HEK293 (cell line): Measurements from ENCODE around the gene LBHD2.

Source experiments
- GFI1B ChIP-seq: fragments of 450-650 bp; formaldehyde crosslinking; IDR thresholded peaks from 2 replicates; pipeline ENCODE4 v1.5.1; 2016; ENCODE audit warnings: missing biosample characterization, missing genetic modification characterization
- GLIS2 ChIP-seq: fragments of 450-650 bp; formaldehyde crosslinking; IDR thresholded peaks from 2 replicates; pipeline ENCODE4 v1.5.1; 2016; ENCODE audit warnings: missing biosample characterization, missing genetic modification characterization
- HOXC10 ChIP-seq: sonication (generic); formaldehyde crosslinking; IDR thresholded peaks from 2 replicates; pipeline ENCODE4 v1.8.1; 2023; ENCODE audit warnings: mild to moderate bottlenecking, missing genetic modification reagents
- OSR2 ChIP-seq: fragments of 450-650 bp; formaldehyde crosslinking; IDR thresholded peaks from 2 replicates; pipeline ENCODE4 v1.5.1; 2016; ENCODE audit warnings: missing biosample characterization, missing genetic modification characterization
- REPIN1 ChIP-seq: fragments of 450-650 bp; formaldehyde crosslinking; IDR thresholded peaks from 2 replicates; pipeline ENCODE4 v1.5.1; 2017; ENCODE audit warnings: missing biosample characterization, missing genetic modification characterization, low read depth
- SCRT2 ChIP-seq: fragments of 450-650 bp; formaldehyde crosslinking; IDR thresholded peaks from 2 replicates; pipeline ENCODE4 v1.5.1; 2016; ENCODE audit warnings: missing biosample characterization, missing genetic modification characterization
- SP2 ChIP-seq: fragments of 450-650 bp; formaldehyde crosslinking; IDR thresholded peaks from 2 replicates; pipeline ENCODE4 v1.5.1; 2016; ENCODE audit warnings: missing biosample characterization, missing genetic modification characterization
- SP7 ChIP-seq: fragments of 450-650 bp; formaldehyde crosslinking; IDR thresholded peaks from 2 replicates; pipeline ENCODE4 v1.5.1; 2016; ENCODE audit warnings: missing biosample characterization, missing genetic modification characterization
- ZBTB11 ChIP-seq: fragments of 450-650 bp; formaldehyde crosslinking; conservative IDR thresholded peaks from 2 replicates; pipeline ENCODE4 v1.5.1; 2016; ENCODE audit warnings: low read depth, missing biosample characterization, missing genetic modification characterization
- ZBTB8A ChIP-seq: fragments of 450-650 bp; formaldehyde crosslinking; IDR thresholded peaks from 2 replicates; pipeline ENCODE4 v1.5.1; 2016; ENCODE audit warnings: missing biosample characterization, missing genetic modification characterization
- ZFP41 ChIP-seq: fragments of 450-650 bp; formaldehyde crosslinking; IDR thresholded peaks from 2 replicates; pipeline ENCODE4 v1.5.1; 2016; ENCODE audit warnings: missing biosample characterization, missing genetic modification characterization, borderline replicate concordance
- ZNF10 ChIP-seq: fragments of 450-650 bp; formaldehyde crosslinking; IDR thresholded peaks from 2 replicates; pipeline ENCODE4 v1.5.1; 2017; ENCODE audit warnings: missing biosample characterization, missing genetic modification characterization
- ZNF133 ChIP-seq: fragments of 450-650 bp; formaldehyde crosslinking; IDR thresholded peaks from 2 replicates; pipeline ENCODE4 v1.5.1; 2016; ENCODE audit warnings: missing biosample characterization, missing genetic modification characterization
- ZNF248 ChIP-seq: fragments of 450-650 bp; formaldehyde crosslinking; IDR thresholded peaks from 2 replicates; pipeline ENCODE4 v1.5.1; 2017; ENCODE audit warnings: missing biosample characterization, missing genetic modification characterization
- ZNF292 ChIP-seq: fragments of 450-650 bp; formaldehyde crosslinking; IDR thresholded peaks from 2 replicates; pipeline ENCODE4 v1.5.1; 2016; ENCODE audit warnings: low read depth, missing biosample characterization, missing genetic modification characterization, borderline replicate concordance
- ZNF529 ChIP-seq: fragments of 450-650 bp; formaldehyde crosslinking; IDR thresholded peaks from 2 replicates; pipeline ENCODE4 v1.5.1; 2017; ENCODE audit warnings: missing genetic modification characterization, missing biosample characterization; ENCODE audit not compliant: insufficient replicate concordance
- ZNF549 ChIP-seq: fragments of 450-650 bp; IDR thresholded peaks from 2 replicates; pipeline ENCODE4 v1.5.1; 2018; ENCODE audit warnings: missing biosample characterization, missing genetic modification characterization, mild to moderate bottlenecking, inconsistent platforms, moderate library complexity
- ZNF558 ChIP-seq: fragments of 450-650 bp; formaldehyde crosslinking; IDR thresholded peaks from 2 replicates; pipeline ENCODE4 v1.5.1; 2016; ENCODE audit warnings: missing biosample characterization, missing genetic modification characterization
- ZNF660 ChIP-seq: fragments of 450-650 bp; IDR thresholded peaks from 2 replicates; pipeline ENCODE4 v1.5.1; 2018; ENCODE audit warnings: missing biosample characterization, mild to moderate bottlenecking, missing genetic modification characterization
- ZNF768 ChIP-seq: fragments of 450-650 bp; formaldehyde crosslinking; IDR thresholded peaks from 2 replicates; pipeline ENCODE4 v1.5.1; 2018; ENCODE audit warnings: missing biosample characterization, mild to moderate bottlenecking, missing genetic modification characterization
- ZNF837 ChIP-seq: fragments of 450-650 bp; formaldehyde crosslinking; IDR thresholded peaks from 2 replicates; pipeline ENCODE4 v1.5.1; 2016; ENCODE audit warnings: missing biosample characterization, missing genetic modification characterization
- ZSCAN30 ChIP-seq: fragments of 450-650 bp; IDR thresholded peaks from 2 replicates; pipeline ENCODE4 v1.5.1; 2018; ENCODE audit warnings: missing biosample characterization, mild to moderate bottlenecking, missing genetic modification characterization, moderate library complexity
- ZSCAN4 ChIP-seq: fragments of 450-650 bp; formaldehyde crosslinking; IDR thresholded peaks from 2 replicates; pipeline ENCODE4 v1.5.1; 2017; ENCODE audit warnings: missing biosample characterization, missing genetic modification characterization
- TF ChIP-seq, protein P1 (sequence below): fragments of 450-650 bp; formaldehyde crosslinking; IDR thresholded peaks from 2 replicates; pipeline ENCODE4 v1.5.1; 2016; ENCODE audit warnings: missing biosample characterization, missing genetic modification characterization
- TF ChIP-seq, protein P2 (sequence below): fragments of 450-650 bp; formaldehyde crosslinking; conservative IDR thresholded peaks from 2 replicates; pipeline ENCODE4 v1.5.1; 2016; ENCODE audit warnings: low read depth, missing biosample characterization, missing genetic modification characterization
- TF ChIP-seq, protein P3 (sequence below): fragments of 450-650 bp; formaldehyde crosslinking; IDR thresholded peaks from 2 replicates; pipeline ENCODE4 v1.5.1; 2016; ENCODE audit warnings: missing biosample characterization, missing genetic modification characterization

Gene LBHD2

DNA sequence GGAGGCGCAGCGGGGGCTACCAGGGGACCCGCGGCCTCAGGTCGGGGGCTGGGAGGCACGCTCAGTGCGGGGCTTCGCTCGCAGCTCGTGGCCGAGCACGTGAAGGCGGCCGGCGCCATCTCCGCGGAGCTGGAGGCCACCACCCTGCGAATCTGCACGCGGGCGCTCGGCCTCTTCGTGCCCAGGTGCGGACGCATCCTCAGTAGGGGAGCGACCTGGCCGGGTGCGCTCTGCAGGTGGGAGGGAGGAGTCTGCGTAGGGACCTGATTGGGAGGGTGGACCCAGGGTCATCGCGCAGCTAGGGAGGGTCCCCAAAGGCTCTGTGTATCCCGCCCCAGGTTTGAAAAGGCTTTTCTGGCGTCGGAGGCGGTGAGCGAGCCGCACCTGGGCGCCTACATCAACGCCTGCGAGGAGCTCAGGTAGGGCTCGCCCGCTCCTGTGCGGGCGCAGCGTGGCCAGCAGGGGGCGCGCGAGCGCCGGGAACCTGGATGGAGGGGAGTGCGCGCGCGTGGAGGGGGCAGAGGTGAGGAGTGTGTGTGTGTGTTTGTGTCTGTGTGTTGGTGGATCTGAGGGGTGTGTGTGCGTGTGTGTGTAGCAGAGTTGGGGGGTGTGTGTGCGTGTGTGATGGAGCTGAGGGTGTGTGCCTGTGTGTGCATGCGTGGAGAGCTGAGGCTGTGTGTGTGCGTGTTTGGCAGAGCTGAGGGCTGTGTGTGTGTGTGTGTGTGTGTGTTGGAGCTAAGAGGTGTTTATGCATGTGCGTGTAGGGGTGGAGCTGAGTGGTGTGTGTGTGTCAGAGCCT is 20.8 kb downstream of the LBHD2 start (continued):
- TF ChIP-seq, protein P1, sequence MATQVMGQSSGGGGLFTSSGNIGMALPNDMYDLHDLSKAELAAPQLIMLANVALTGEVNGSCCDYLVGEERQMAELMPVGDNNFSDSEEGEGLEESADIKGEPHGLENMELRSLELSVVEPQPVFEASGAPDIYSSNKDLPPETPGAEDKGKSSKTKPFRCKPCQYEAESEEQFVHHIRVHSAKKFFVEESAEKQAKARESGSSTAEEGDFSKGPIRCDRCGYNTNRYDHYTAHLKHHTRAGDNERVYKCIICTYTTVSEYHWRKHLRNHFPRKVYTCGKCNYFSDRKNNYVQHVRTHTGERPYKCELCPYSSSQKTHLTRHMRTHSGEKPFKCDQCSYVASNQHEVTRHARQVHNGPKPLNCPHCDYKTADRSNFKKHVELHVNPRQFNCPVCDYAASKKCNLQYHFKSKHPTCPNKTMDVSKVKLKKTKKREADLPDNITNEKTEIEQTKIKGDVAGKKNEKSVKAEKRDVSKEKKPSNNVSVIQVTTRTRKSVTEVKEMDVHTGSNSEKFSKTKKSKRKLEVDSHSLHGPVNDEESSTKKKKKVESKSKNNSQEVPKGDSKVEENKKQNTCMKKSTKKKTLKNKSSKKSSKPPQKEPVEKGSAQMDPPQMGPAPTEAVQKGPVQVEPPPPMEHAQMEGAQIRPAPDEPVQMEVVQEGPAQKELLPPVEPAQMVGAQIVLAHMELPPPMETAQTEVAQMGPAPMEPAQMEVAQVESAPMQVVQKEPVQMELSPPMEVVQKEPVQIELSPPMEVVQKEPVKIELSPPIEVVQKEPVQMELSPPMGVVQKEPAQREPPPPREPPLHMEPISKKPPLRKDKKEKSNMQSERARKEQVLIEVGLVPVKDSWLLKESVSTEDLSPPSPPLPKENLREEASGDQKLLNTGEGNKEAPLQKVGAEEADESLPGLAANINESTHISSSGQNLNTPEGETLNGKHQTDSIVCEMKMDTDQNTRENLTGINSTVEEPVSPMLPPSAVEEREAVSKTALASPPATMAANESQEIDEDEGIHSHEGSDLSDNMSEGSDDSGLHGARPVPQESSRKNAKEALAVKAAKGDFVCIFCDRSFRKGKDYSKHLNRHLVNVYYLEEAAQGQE (tag by site-specific recombination) = no peak
- TF ChIP-seq, protein P2, sequence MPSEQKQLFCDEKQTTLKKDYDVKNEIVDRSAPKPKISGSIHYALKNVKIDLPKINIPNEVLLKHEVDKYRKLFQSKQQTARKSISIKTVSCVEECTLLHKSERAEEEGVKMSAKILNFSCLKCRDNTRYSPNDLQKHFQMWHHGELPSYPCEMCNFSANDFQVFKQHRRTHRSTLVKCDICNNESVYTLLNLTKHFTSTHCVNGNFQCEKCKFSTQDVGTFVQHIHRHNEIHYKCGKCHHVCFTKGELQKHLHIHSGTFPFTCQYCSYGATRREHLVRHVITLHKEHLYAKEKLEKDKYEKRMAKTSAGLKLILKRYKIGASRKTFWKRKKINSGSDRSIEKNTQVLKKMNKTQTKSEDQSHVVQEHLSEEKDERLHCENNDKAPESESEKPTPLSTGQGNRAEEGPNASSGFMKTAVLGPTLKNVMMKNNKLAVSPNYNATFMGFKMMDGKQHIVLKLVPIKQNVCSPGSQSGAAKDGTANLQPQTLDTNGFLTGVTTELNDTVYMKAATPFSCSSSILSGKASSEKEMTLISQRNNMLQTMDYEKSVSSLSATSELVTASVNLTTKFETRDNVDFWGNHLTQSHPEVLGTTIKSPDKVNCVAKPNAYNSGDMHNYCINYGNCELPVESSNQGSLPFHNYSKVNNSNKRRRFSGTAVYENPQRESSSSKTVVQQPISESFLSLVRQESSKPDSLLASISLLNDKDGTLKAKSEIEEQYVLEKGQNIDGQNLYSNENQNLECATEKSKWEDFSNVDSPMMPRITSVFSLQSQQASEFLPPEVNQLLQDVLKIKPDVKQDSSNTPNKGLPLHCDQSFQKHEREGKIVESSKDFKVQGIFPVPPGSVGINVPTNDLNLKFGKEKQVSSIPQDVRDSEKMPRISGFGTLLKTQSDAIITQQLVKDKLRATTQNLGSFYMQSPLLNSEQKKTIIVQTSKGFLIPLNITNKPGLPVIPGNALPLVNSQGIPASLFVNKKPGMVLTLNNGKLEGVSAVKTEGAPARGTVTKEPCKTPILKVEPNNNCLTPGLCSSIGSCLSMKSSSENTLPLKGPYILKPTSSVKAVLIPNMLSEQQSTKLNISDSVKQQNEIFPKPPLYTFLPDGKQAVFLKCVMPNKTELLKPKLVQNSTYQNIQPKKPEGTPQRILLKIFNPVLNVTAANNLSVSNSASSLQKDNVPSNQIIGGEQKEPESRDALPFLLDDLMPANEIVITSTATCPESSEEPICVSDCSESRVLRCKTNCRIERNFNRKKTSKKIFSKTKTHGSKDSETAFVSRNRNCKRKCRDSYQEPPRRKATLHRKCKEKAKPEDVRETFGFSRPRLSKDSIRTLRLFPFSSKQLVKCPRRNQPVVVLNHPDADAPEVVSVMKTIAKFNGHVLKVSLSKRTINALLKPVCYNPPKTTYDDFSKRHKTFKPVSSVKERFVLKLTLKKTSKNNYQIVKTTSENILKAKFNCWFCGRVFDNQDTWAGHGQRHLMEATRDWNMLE (tag by site-specific recombination) = no peak
- TF ChIP-seq ZSCAN30 (tag by site-specific recombination) (no peak), HOXC10 (CRISPR knock-in tag) (no peak), ZNF529 (no peak), ZNF660 (no peak), ZNF133 (peak; percentile 69), ZBTB8A (tag by site-specific recombination) (peak; percentile 36; the same call in 1 of the 2 replicates), ZNF768 (no peak), GFI1B (tag by site-specific recombination) (no peak), ZNF558 (tag by site-specific recombination) (no peak), REPIN1 (tag by site-specific recombination) (0 out of 2 replicates have a peak, but pooled peaks have one; percentile 89), ZFP41 (tag by site-specific recombination) (no peak), ZNF248 (tag by site-specific recombination) (peak; percentile 75; the same call in 1 of the 2 replicates), SP7 (tag by site-specific recombination) (peak; percentile 89), ZNF10 (tag by site-specific recombination) (no peak), ZNF549 (tag by site-specific recombination) (no peak), OSR2 (tag by site-specific recombination) (no peak; the same call in 1 of the 2 replicates), ZNF837 (tag by site-specific recombination) (peak; percentile 81; the same call in 1 of the 2 replicates), ZSCAN4 (tag by site-specific recombination) (peak; percentile 100), SP2 (tag by site-specific recombination) (0 out of 2 replicates have a peak, but pooled peaks have one; percentile 33), SCRT2 (tag by site-specific recombination) (peak; percentile 81), ZBTB11 (tag by site-specific recombination) (no peak), ZNF292 (tag by site-specific recombination) (no peak), GLIS2 (no peak; the same call in 1 of the 2 replicates)
- TF ChIP-seq, protein P3, sequence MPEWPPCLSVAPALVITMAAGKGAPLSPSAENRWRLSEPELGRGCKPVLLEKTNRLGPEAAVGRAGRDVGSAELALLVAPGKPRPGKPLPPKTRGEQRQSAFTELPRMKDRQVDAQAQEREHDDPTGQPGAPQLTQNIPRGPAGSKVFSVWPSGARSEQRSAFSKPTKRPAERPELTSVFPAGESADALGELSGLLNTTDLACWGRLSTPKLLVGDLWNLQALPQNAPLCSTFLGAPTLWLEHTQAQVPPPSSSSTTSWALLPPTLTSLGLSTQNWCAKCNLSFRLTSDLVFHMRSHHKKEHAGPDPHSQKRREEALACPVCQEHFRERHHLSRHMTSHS (tag by site-specific recombination) = peak; percentile 87
